Ovary (tissue), 10 donors: ENCODE results near the gene MMP26. TPM values are rescaled to one million over a fixed set of nuclear protein-coding genes. Genes with fewer than 3 reads are reported as not detected.

Source experiments
- DNase-seq, 5 donors: peaks; one replicate each; pipeline ENCODE4 v3.0.0-alpha.2; 2019 to 2020
- H3K27ac ChIP-seq, 2 donors: fragments of 200-600 bp; one replicate each; pipeline versions ENCODE4 v1.5.1 to v1.8.0; 2019 to 2022
- H3K27me3 ChIP-seq: fragments of 200-600 bp; one replicate; pipeline ENCODE4 v1.8.0; 2022
- H3K36me3 ChIP-seq: fragments of 200-600 bp; sonication (generic); one replicate; pipeline ENCODE4 v1.5.1; 2019
- H3K4me1 ChIP-seq: one replicate; pipeline ENCODE4 v1.8.1; 2013; ENCODE audit warnings: mild to moderate bottlenecking, moderate library complexity; ENCODE audit not compliant: insufficient read depth
- H3K4me3 ChIP-seq: fragments of 200-600 bp; sonication (generic); one replicate; pipeline ENCODE4 v1.5.1; 2017
- H3K9me3 ChIP-seq, 2 donors: fragments of 200-600 bp in 1 of 2; sonication (generic) in 1 of 2; one replicate each; pipeline versions ENCODE4 v1.5.1 to v1.8.1; 2013 to 2019; ENCODE audit warnings: mild to moderate bottlenecking in 1 of 2, moderate library complexity in 1 of 2
- CTCF ChIP-seq, 3 donors: fragments of 450-650 bp in 2 of 3; fragments of 200-600 bp in 1 of 3; IDR thresholded peaks; one replicate each; pipeline versions ENCODE4 v1.5.1 to v1.8.0; 2016 to 2022; ENCODE audit warnings: antibody characterized with exemption in 3 of 3, mild to moderate bottlenecking in 1 of 3
- EP300 ChIP-seq: sonication (generic); formaldehyde crosslinking; IDR thresholded peaks from one replicate; pipeline ENCODE4 v1.6.1; 2017; ENCODE audit warnings: antibody characterized with exemption
- POLR2A ChIP-seq: fragments of 450-650 bp; IDR thresholded peaks from one replicate; pipeline ENCODE4 v1.6.1; 2017; ENCODE audit warnings: antibody characterized with exemption, mild to moderate bottlenecking, moderate library complexity
- WGBS, 3 donors: extraction: QIAGEN DNeasy Blood & Tissue Kit in 1 of 3; methylation state at CpG; one replicate each; pipeline versions ENCODE4 v1.1.5 to v1.1.7; 2013 to 2017; 5-methylcytosine and 5-hydroxymethylcytosine counted together
- intact Hi-C, 4 donors: fragments of 100-400 bp; cut with DNase I; formaldehyde crosslinking; loops; one replicate each; pipeline versions ENCODE4 v1.11.0 to v1.15.1; 2022 to 2023
- long read RNA-seq, 3 donors: library from polyadenylated mRNA in 2 of 3; unstranded in 2 of 3; transcript quantifications; one replicate each; pipeline ENCODE4 v2.0.0 and lab custom pipeline, GENCODE V29; 2021 to 2026
- polyA plus RNA-seq, 2 donors: library from polyadenylated mRNA; stranded (reverse); fragments of 200-250 nt in 1 of 2; fragments of 350-450 nt in 1 of 2; fragmentation: Illumina TruSeq in 1 of 2; extraction: RNeasy Lipid Tissue Mini Kit (QIAGEN cat#74804) in 1 of 2; gene quantifications; one replicate each; pipeline ENCODE4 v1.2.3, GENCODE V29; 2013 to 2014
- total RNA-seq, 7 donors: library from RNA; depleted of rRNA in 2 of 7; stranded (reverse); fragments of >200 nt in 2 of 7; fragmentation: NEBNext Ultra II Directional in 3 of 7; extraction: Animal tissue kit (Norgen Biotek cat#: 25700) in 3 of 7; gene quantifications; one replicate each; pipeline versions ENCODE4 v1.1.0 to v1.2.4, GENCODE V29; 2016 to 2023
- donor health status: DM: no; HTN: no; CAD: no; lungs with moderate emphysema.
- donor health status: DM: no; HTN: no; CAD: no.
- donor health status: Bipolar disorder and iron deficiency.
- donor health status: DM: yes; HTN: yes; CAD: no.
- donor health status: DM: no; HTN: no; CAD: no.
- donor health status: DM: yes; HTN: yes; CAD: no.

The MMP26 gene
- total RNA-seq: under 1 TPM in 1 of 7 donors, not detected in 6; 0.23 TPM
- not detected for polyA plus RNA-seq
- long read RNA-seq, donor 1: 0 reads
- long read RNA-seq, donor 2: 0 reads
- long read RNA-seq, donor 3: 0 reads

GRCh38 chr11:4704054-4704789, at the start of gene MMP26:
MMP26 (plus strand) TSS chr11:4704784.
- DNase-seq: no peak
- 14 to 16% (median 14%) methylated on average over 5 of the region's 5 CpGs for WGBS, 3 donors
- H3K36me3 ChIP-seq: no peaks in the 10 kb centered on the region
- intact Hi-C loops: no loop called here
- no peak within 1 kb of the TSS for H3K4me3 ChIP-seq
- H3K27me3 ChIP-seq: no peaks in the 10 kb centered on the region
- H3K9me3 ChIP-seq: no peaks in the 10 kb centered on the region
- TF ChIP-seq EP300 (no peak), CTCF (IDR thresholded peaks at IDR 0.05) (no peak), POLR2A (no peak)
- H3K4me1 ChIP-seq: no peaks in the 10 kb centered on the region
- no peak within 1 kb of the TSS for H3K27ac ChIP-seq

GRCh38 chr11:4658629-4659445, 45.7 kb upstream of the MMP26 start:
- Histone ChIP-seq H3K4me3 (no peak overlapping the region), H3K27ac (no peak overlapping the region), H3K27me3 (no peaks in the 10 kb centered on the region), H3K4me1 (peaks cover 5% of the 10 kb centered on the region), H3K36me3 (no peaks in the 10 kb centered on the region), H3K9me3 (no peaks in the 10 kb centered on the region)
- no peak for TF ChIP-seq CTCF (IDR thresholded peaks at IDR 0.05)
- TF ChIP-seq POLR2A: no peak
- 23 to 37% (median 30%) methylated on average over 5 of the region's 5 CpGs for WGBS, 3 donors
- intact Hi-C loops: no loop called here
- DNase-seq: no peak

- H3K9me3 ChIP-seq: no peaks in the 10 kb centered on the region
- DNase-seq: no peak
- peaks cover 5% of the 10 kb centered on the region for H3K4me1 ChIP-seq
- no peaks in the 10 kb centered on the region for H3K36me3 ChIP-seq
- 91 to 95% (median 95%) methylated on average over 6 of the region's 6 CpGs for WGBS, 3 donors
- no peak for TF ChIP-seq EP300
- no peak for TF ChIP-seq CTCF (IDR thresholded peaks at IDR 0.05)
- no peak for TF ChIP-seq POLR2A
- intact Hi-C loops: no loop called here
- no peak overlapping the region for H3K27ac ChIP-seq
- no peak overlapping the region for H3K4me3 ChIP-seq
- H3K27me3 ChIP-seq: no peaks in the 10 kb centered on the region
Observed at GRCh38 chr11:4662876-4663275, 41.7 kb upstream of the MMP26 start.

- H3K4me1 ChIP-seq: peaks cover under 1% of the 10 kb centered on the region
- 90 to 96% (median 95%) methylated on average over 3 of the region's 3 CpGs for WGBS, 3 donors
- no peak overlapping the region for H3K27ac ChIP-seq
- DNase-seq: no peak
- no peak overlapping the region for H3K4me3 ChIP-seq
- H3K9me3 ChIP-seq: no peaks in the 10 kb centered on the region
- intact Hi-C loops: no loop called here
- no peaks in the 10 kb centered on the region for H3K27me3 ChIP-seq
- TF ChIP-seq CTCF (IDR thresholded peaks at IDR 0.05) (no peak), EP300 (no peak), POLR2A (no peak)
- H3K36me3 ChIP-seq: no peaks in the 10 kb centered on the region
Observed at GRCh38 chr11:4664183-4664582, 40.4 kb upstream of the MMP26 start.
